ENCODE results near the gene GPR132.
A peak's percentile ranks its signal among the peaks of the same experiment; 100 is the strongest.

DNA sequence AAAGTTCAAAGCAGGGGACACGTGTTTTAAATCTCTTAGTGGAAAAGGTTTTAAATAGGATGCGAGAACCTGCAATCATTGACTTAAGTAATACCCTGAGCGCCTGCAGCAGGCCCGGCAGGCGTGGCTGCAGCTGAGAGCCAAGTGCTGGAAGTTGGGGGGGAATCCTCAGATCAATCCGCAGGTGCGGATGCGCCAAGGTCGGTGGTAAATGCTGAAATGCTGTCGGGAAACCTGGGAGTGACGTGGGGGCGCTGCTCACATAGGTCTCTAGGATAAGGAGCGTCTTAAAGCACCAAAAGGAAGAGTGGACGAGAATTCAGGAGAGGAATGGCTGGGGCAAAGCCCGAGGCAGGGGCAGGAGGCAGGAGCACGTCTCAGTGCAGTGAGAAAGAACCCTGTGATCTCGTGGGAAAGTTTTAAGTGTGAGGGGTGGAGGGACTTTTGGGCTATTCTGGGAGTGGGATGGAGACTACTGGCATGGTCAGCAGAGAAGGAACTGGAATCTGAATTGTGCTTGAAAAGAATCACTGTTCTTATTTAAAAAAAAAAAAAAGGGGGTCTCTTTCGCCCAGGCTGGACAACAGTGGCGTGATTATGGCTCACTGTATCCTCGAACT lies 43.5 kb downstream of the GPR132 start:
- TF ChIP-seq CTCF (conservative IDR thresholded peaks at IDR 0.05; ENCODE audit: low read length) (peak; percentile 53), EZH2phosphoT487 (IDR thresholded peaks at IDR 0.05; ENCODE audit: borderline replicate concordance) (no peak)
